Heart right ventricle (tissue), 16 donors: ENCODE data around the gene RXRA. TPM values are rescaled to one million over a fixed set of nuclear protein-coding genes. Genes with fewer than 3 reads are reported as not detected.
A peak's percentile ranks its signal among the peaks of the same experiment; 100 is the strongest.

ENCODE experiments used
- ATAC-seq, 8 donors: fragments of 200-7000 bp; cut with Tn5 transposase; one replicate each; pipeline ENCODE4 v1.9.1; 2020; ENCODE audit warnings: mild to moderate bottlenecking in 8 of 8, moderate library complexity in 8 of 8, moderate number of reproducible peaks in 1 of 8
- DNase-seq, 2 donors: peaks; one replicate each; pipeline ENCODE4 v3.0.0-alpha.2; 2020
- H3K27ac ChIP-seq, 10 donors: fragments of 200-600 bp; sonication (generic) in 2 of 10; one replicate each; pipeline versions ENCODE4 v1.5.0 to v1.8.0; 2020 to 2022; ENCODE audit warnings: mild to moderate bottlenecking in 3 of 10
- H3K27me3 ChIP-seq, 7 donors: fragments of 200-600 bp; one replicate each; pipeline ENCODE4 v1.8.0; 2021 to 2022; ENCODE audit warnings: mild to moderate bottlenecking in 2 of 7
- H3K36me3 ChIP-seq, 9 donors: fragments of 200-600 bp; sonication (generic) in 1 of 9; one replicate each; pipeline versions ENCODE4 v1.5.0 to v1.8.0; 2020 to 2022; ENCODE audit warnings: mild to moderate bottlenecking in 2 of 9
- H3K4me1 ChIP-seq, 9 donors: fragments of 200-600 bp; sonication (generic) in 1 of 9; one replicate each; pipeline versions ENCODE4 v1.5.0 to v1.8.0; 2020 to 2022; ENCODE audit warnings: mild to moderate bottlenecking in 4 of 9
- H3K4me3 ChIP-seq, 10 donors: fragments of 200-600 bp; sonication (generic) in 2 of 10; one replicate each; pipeline versions ENCODE4 v1.5.0 to v1.8.0; 2020 to 2022; ENCODE audit warnings: mild to moderate bottlenecking in 7 of 10, moderate library complexity in 2 of 10
- H3K9me3 ChIP-seq, 11 donors: fragments of 200-600 bp in 10 of 11; sonication (generic) in 2 of 11; one replicate each; pipeline versions ENCODE4 v1.5.0 to v1.8.0; 2013 to 2022; ENCODE audit warnings: mild to moderate bottlenecking in 2 of 11, control low read depth in 1 of 11, moderate library complexity in 1 of 11
- CTCF ChIP-seq, 9 donors: fragments of 200-600 bp; sonication (generic) in 2 of 9; IDR thresholded peaks; one replicate each; pipeline versions ENCODE4 v1.5.0 to v1.8.0; 2021 to 2022; ENCODE audit warnings: antibody characterized with exemption in 9 of 9, mild to moderate bottlenecking in 5 of 9, moderate library complexity in 1 of 9
- WGBS, 2 donors: extraction: QIAGEN DNeasy Blood & Tissue Kit; methylation state at CpG; one replicate each; pipeline ENCODE4 v1.1.7; 2013; ENCODE audit warnings: inconsistent platforms in 1 of 2; 5-methylcytosine and 5-hydroxymethylcytosine counted together
- intact Hi-C, 10 donors: fragments of 100-400 bp; cut with DNase I; formaldehyde crosslinking; loops; one replicate each; pipeline versions ENCODE4 v1.11.1 to v1.14.2; 2022
- polyA plus RNA-seq, 2 donors: library from polyadenylated mRNA; stranded (reverse); fragments of 200-250 nt; gene quantifications; one replicate each; pipeline ENCODE4 v1.2.3, GENCODE V29; 2013
- total RNA-seq, 10 donors: library from RNA; stranded (reverse); fragmentation: NEBNext Ultra II Directional in 3 of 10; extraction: Animal tissue kit (Norgen Biotek cat#: 25700) in 3 of 10; gene quantifications; one replicate each; pipeline versions ENCODE4 v1.2.1 to v1.2.4, GENCODE V29; 2021 to 2023
- donor health status: Arrhythmogenic right ventricular cardiomyopathy.
- donor health status: ischemic (EF 13 %, LVEDD 7.1; RV severe dilation, severe dysfunction).
- donor health status: healthy with polysubstance abuse.
- donor health status: DM: no; HTN: yes; CAD: no.
- donor health status: DM: no; HTN: no; CAD: no.
- donor health status: ischemic (EF 25% LVEDD 6.9; RV normal size, moderate dysfunction).
- donor health status: ischemic (EF 25% LVEDD 5.7; RV mildly dilated, moderate dysfunction).
- donor health status: healthy.
- donor health status: DM: yes; HTN: yes; CAD: no.
- donor health status: Ischemic cardiomyopathy.
- donor health status: ischemic (EF 35%, LVEDD 5.7; RV mildly dilated, moderate dysfunction).
- donor health status: nonischemic (EF 11% LVEDD 7.7; RV severe dilation, severe dysfunction).
- donor health status: DM: yes; HTN: yes; CAD: no.
- donor health status: PGD.
- donor health status: ischemic (EF 29% LVEDD 5.4; RV normal size, mild dysfunction).
- donor health status: nonischemic (EF 23%, LVEDD 6.1; RV moderate dilation, normal function).

The RXRA gene
- total and polyA plus RNA-seq, 12 donors: 22.6 to 92.3 (median 42.0) TPM

- TF ChIP-seq CTCF (IDR thresholded peaks at IDR 0.05): no peak
- no peaks in the 10 kb centered on the region for H3K9me3 ChIP-seq
- H3K27ac ChIP-seq: peak overlapping the region in 1 of 10 donors; percentile 24
- peaks cover 0 to 84% (median 16%) of the 10 kb centered on the region in 9 donors for H3K36me3 ChIP-seq
- intact Hi-C loops: loop anchor here in 1 of 10 donors (10.0 kb wide), 1 partner anchor 84 kb away; no protein-coding TSS in a partner anchor
- no peaks in the 10 kb centered on the region for H3K27me3 ChIP-seq
- ATAC-seq (no peak), DNase-seq (no peak)
- peaks cover 8 to 59% (median 43%) of the 10 kb centered on the region in 9 donors for H3K4me1 ChIP-seq
- WGBS, 2 donors: 78 to 81% methylated on average over 23 of the region's 23 CpGs
- no peak overlapping the region for H3K4me3 ChIP-seq
Observed at GRCh38 chr9:134419000-134419683, 92.9 kb downstream of the RXRA start.

- 83 to 84% methylated on average over 10 of the region's 10 CpGs for WGBS, 2 donors
- ATAC-seq (no peak), DNase-seq (no peak)
- intact Hi-C loops: loop anchor here in 1 of 10 donors (10.0 kb wide), 1 partner anchor 85 kb away; no protein-coding TSS in a partner anchor
- H3K4me1 ChIP-seq: peaks cover 3 to 54% (median 37%) of the 10 kb centered on the region in 9 donors
- TF ChIP-seq CTCF (IDR thresholded peaks at IDR 0.05): peak in 5 of 9 donors; percentile 11 to 24 (median 15)
- H3K27ac ChIP-seq: no peak overlapping the region
- no peak overlapping the region for H3K4me3 ChIP-seq
- H3K9me3 ChIP-seq: no peaks in the 10 kb centered on the region
- H3K36me3 ChIP-seq: peaks cover 0 to 85% (median 16%) of the 10 kb centered on the region in 9 donors
- no peaks in the 10 kb centered on the region for H3K27me3 ChIP-seq
Observed at GRCh38 chr9:134419684-134420076, 93.4 kb downstream of the RXRA start.

- H3K36me3 ChIP-seq: peaks cover 0 to 91% (median 16%) of the 10 kb centered on the region in 9 donors
- H3K4me1 ChIP-seq: peaks cover 0 to 47% (median 30%) of the 10 kb centered on the region in 9 donors
Observed at GRCh38 chr9:134420281-134420845, 94.1 kb downstream of the RXRA start.

More at GRCh38 chr9:134420281-134420845, 94.1 kb downstream of the RXRA start:
- DNase-seq (no peak), ATAC-seq (no peak)
- no peak overlapping the region for H3K4me3 ChIP-seq
- no peak overlapping the region for H3K27ac ChIP-seq
- intact Hi-C loops: no loop called here
- no peaks in the 10 kb centered on the region for H3K27me3 ChIP-seq
- no peak for TF ChIP-seq CTCF (IDR thresholded peaks at IDR 0.05)
- 93 to 96% methylated on average over 18 of the region's 18 CpGs for WGBS, 2 donors
- no peaks in the 10 kb centered on the region for H3K9me3 ChIP-seq
